DMS 273 (cell line): Measurements from ENCODE around the gene RNF151.

ENCODE experiments used
- DNase-seq: peaks from one replicate; lab custom pipeline; 2025; ENCODE audit not compliant: unreplicated experiment; lab: John Stamatoyannopoulos, UW

Gene RNF151

DNA sequence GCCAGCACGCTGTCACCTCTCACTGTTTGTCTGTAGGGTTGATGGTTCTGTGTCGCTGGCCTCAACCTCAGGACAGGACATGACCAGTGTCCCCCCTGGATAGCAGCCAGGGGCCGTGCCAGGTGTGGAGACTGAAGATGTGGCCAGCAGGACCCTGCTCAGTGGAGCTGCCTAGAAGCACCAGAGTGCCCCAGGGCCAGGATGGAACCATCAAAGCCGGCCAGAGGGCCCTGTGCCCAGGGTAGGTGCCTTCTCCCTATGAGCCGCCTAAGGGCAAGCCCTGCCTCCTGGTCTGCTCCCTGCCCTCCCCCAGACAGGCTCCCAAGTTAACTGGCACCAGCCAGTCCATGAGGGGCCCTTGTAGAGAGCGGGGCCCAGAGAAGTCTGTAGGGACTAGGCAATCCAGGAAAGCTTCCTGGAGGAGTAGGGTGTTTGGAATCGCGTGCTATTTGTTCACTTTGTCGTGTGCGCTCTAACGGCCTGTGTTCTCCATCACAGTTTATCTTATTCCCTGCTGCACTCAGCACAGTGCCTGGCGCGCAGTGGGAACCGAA is 7.9 kb upstream of the RNF151 start:
- no peak for DNase-seq

DNA sequence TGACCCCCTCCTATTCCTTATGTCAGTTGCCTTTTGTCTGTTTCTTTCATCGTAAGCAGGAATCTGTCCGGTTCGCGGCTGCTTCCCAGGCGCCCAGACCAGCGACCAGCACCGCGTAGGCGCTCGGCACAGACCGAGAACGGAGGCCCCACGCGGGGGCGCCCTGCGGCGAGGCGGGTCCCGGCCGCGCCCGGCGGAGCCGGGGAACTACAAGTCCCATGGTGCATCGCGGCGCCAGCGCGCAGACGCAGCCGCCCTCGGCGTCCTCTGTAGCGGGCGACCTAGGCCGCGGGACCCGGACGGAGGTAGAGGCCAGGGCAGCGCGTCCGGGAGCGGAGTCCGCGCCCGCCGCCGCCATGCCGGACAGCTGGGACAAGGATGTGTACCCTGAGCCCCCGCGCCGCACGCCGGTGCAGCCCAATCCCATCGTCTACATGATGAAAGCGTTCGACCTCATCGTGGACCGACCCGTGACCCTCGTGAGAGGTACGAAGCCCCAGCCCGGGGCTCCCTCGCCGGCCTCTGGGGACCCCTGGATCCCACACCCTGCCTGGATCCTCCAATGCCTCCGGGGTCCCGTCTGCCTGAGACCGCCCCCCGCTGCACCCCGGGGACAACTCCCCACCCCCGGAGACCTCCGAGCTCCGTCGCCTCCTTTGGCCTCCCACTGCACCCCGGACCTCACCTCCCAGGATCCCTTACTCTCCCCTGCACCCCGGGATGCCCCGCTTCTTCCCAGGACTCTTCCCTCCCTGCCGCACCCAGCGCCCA is 7.2 kb upstream of the RNF151 start, which contains the start of gene NDUFB10:
Gene NDUFB10 (plus strand): TSS at position 270 of the 771 bp plus-strand sequence. CDS start 87 bp downstream, at position 357.
- DNase-seq = peak; percentile 98

DNA sequence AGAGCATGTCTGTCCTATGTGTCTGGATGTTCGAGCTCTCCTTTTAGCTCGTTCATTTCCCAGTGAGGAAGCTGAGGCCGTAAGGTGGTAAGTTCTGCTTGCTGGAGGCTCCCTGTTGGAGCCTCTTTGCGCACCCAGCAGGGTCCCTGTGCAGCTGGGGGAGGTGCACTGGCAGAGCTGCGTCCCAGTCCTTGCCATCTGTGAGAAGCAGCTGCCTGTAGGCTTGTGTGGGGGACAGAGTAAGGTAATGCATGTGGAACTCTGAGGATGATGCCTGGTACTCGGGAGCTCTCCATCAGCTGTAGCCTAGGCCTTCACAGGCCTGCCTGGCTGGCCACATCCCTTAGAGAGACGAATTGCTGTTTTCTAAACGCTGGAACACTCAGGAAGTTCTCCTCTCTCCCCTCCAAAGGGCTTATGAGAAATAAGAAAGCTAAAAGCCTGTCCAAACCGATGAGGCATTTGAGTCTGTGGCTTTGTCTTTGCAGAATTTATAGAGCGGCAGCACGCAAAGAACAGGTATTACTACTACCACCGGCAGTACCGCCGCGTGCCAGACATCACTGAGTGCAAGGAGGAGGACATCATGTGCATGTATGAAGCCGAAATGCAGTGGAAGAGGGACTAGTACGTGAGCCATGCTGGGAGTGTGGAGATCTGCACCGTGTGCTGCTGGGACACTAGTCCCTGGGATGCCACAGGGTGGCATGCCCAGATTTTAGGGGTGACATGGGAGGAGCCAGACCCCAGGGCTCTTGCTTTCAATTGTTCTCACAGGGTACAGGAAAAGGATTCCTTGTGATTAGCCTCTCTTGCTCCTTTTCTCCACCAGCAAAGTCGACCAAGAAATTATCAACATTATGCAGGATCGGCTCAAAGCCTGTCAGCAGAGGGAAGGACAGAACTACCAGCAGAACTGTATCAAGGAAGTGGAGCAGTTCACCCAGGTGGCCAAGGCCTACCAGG is 5.7 kb upstream of the RNF151 start:
- DNase-seq = peak; percentile 96

DNA sequence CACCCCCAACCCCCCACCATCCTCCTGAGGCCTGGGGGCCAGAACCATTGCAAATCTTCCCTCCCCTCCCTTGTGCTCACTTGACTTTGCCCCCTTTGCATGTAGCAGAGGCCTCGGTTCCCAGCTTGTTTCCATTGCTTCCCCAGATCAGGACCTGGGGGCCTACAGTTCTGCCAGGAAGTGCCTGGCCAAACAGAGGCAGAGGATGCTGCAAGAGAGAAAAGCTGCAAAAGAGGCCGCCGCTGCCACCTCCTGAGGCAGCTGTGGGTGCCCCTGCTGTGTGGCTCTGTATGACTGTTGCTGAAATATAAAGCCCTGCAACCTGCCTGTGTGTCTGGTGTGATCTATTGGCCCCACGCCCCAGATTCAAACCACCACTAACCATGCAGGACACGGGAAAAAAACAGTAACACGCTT is 5.0 kb upstream of the RNF151 start:
- DNase-seq = peak; percentile 91

DNA sequence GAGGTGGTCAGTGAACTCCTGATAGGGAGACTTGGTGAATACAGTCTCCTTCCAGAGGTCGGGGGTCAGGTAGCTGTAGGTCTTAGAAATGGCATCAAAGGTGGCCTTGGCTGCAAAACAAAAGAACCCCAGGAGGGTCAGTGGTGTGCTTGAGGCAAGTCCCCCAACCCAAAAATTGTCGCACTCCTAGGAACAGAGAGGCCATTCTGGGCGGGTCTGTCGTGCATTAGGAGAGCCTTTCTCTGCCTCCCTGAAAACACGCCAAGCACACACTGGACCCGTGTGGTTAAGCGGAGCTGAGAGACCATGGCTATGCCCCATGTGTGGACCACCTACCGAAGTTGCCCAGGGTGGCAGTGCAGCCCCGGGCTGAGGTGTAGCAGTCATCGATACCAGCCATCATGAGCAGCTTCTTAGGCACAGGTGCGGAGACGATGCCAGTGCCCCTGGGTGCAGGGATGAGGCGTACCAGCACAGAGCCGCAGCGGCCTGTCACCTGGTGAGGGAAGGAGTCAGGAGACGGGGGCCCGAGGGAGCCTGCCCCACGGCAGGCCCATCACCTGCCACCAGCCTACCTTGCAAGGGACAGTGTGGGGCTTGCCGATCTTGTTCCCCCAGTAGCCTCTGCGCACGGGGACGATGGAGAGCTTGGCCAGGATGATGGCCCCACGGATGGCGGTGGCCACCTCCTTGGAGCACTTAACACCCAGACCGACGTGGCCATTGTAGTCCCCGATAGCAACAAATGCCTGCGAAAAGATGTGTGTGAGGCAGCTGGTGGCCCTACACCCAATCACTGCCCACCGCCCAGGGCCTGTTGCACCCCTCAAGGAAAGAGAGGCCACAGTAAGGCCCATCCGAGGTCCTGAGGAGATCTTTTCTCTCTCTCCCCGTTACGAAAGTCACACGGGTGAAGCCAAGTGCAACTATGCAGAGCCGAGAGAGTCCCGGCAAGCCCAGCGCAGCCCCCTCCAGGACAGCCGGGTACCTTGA is 4.2 kb upstream of the RNF151 start:
- peak; percentile 52 for DNase-seq

DNA sequence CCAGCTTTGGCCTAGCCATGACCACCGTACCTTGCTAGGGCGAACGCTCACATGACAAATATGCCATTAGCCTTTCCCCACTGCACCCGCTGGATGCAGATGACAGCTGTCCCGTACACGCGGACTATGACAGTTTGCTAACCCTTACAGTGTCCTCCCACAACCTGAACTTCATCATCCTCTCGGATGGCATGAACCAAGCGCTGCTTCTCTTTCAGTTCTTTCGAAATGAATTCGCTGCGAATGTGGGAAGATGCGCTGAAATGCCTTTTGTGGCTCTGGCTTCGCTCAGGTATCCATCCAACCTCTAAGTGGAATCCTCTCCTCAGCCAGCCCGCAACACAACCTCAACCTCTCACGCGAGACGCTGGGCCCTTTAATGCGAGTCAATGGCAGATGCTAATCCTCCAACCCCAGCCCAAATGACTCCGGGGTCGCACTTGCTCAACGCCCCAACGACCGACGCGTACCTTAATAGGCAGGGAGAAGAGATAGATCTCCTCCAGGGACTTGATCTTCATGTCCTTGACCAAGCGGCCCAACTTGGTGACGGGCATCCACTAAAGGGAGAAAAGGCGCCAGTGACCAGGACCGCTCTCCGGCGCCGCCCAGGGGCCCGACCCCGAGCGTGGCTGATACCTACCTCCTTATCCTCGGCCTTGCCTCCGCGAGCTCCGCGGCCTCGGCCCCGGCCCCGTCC is 2.7 kb upstream of the RNF151 start:
- peak; percentile 68 for DNase-seq

DNA sequence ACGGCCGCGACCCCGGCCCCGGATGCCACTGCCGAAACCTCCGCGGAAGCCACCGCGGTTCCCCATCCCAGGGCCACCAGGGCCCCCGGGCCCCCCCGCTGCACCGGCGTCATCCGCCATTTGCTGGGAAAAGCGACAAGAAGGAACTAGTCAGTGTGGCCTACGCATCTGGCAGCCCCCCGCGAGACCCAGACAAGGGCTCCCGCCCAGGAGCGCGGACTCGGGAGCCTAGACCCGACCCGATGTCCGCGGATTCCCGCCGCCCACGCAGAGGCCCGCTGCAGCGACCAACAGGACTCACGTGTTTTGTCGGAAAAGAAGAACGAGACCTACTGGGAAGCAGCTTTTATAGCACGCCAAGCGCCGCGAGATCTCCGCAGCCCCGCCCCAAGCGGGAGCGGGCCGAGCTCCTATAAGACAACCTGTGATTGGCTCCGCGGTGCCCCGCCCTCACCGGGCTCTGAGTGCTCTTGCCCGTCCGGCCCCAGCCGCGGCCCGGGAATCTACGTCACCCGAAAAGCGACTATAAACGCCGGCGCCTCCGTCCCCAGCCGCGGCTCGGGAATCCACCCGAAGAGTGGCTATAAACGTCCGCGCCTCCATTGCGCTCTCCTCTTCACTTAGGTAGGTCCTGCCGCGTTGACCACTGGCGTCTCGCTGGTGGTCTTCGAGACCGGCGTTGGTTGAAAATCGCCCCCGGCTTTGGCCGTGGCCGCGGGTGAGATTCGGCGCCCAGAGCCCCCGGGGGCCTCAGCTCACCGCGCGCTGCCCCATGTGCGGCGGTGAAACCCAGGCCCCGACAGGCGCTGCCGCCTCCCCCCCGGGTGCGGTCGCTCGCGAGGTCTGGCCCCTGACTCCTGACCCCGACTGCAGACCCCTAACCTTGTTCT is 1.9 kb upstream of the RNF151 start, which contains the start of gene RPS2:
Gene RPS2 (minus strand): TSS at position 321 of the 890 bp plus-strand sequence. CDS start 201 bp downstream, at position 120.
- DNase-seq = peak; percentile 99

DNA sequence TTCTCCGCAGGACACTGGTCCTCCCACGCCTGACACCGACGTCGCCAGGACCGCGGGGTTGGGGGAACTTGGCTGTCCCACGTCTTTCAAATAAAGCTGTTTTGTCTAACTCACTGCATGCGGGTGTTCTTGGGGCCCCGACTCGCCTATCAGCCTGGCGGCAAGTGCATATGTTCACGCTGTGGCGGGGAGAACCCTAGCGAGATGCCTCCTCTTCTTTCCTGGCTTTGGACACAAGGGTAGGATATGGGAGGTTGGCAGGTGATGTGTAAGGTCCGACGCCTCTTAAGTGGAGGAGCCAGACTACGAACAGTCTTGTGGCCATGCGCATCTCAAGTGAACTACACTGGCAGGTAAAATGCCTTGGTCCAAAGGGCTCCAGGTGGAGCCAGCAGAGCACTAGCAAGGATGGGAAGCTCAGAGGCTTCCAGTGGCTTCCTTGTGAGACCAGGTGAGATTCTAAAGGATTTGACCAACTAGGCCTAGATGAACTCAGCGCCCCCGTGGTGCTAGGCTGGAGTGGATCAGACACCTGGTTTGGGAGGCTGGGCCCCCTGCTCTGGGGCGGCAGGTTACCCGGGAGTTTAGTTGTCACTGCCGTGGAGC is 1.2 kb upstream of the RNF151 start:
- DNase-seq = peak; percentile 55

DNA sequence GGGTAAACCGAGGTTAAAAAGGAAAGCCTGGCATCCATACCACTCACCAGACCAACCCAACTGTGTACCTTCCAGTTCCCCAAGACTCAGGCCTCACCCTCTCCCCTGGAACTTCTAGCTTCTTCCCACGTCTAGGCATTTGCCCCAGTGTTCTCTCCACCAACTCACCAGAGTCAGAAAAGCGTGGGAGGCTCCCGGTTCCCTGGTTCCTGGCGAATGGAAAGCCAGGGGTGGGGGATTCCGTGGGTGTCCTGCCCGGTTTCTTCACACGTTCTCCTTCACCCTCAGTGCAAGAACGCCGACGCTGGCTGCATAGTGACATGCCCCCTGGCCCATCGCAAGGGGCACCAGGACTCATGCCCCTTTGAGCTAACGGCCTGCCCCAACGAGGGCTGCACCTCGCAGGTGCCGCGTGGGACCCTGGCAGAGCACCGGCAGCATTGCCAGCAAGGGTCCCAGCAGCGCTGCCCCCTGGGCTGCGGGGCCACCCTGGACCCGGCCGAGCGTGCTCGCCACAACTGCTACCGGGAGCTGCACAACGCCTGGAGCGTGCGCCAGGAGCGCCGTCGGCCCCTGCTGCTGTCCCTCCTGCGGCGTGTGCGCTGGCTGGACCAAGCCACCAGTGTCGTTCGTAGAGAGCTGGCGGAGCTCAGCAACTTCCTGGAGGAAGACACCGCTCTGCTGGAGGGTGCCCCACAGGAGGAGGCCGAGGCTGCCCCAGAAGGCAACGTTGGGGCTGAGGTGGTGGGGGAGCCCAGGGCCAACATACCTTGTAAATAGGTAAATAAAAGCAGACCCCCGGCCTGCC is 1.7 kb downstream of the RNF151 start:
- DNase-seq = no peak

DNA sequence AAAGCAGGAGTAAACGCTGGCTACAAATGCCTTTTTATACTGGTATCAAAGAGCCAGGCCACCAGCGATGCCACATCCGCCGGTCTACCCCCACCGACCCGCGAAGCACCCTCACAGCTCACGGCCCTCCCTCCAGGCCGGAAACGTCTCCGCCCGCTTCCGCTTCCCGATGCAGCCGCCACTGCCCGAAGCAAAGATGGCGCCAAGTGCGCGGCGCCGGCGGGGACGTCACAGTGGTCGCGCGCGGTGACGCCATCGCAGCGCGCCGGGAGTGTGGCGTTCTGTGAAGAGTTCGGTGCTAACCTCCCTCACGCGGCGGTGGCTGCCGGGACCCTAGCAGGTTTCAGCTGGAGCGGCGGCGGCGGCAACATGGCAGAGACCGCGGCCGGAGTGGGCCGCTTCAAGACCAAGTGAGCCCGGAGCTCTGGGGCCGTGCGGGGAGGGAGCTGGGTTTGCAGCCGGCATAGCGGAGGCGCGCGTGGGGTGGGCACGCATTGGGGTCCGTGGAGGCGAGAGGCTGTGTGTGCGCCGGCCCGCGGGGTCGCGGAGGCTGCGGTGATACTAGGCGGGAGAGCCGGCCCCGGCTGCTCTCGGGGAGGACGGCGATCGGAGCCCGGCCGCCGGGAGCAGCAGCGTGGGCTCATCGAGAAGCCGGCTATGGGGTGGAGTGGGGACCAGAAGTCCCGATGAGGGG is 5.3 kb downstream of the RNF151 start, which contains the start of gene TBL3:
Gene TBL3 (plus strand): TSS at position 258 of the 694 bp plus-strand sequence. CDS start 112 bp downstream, at position 370.
- DNase-seq = peak; percentile 98

DNA sequence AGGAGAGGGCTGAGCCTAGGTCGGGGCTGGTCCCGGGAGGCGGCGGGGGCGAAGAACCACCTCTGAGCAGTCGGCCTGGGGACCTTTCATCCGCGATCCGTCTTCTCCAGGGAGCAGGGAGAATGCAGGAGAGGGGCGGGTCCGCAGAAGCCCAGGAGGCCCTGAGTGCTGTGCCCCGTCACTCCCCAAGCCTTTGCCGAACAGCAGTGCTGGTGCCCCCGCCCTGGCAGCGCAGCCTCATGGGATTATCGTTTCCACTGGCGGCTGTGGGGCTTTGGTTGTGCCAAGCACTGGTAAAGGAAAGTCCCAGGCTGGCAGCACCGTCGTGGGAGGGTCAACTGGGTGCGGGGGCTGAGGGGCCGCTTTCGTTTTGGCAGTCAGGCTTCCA is 5.8 kb downstream of the RNF151 start:
- peak; percentile 68 for DNase-seq

DNA sequence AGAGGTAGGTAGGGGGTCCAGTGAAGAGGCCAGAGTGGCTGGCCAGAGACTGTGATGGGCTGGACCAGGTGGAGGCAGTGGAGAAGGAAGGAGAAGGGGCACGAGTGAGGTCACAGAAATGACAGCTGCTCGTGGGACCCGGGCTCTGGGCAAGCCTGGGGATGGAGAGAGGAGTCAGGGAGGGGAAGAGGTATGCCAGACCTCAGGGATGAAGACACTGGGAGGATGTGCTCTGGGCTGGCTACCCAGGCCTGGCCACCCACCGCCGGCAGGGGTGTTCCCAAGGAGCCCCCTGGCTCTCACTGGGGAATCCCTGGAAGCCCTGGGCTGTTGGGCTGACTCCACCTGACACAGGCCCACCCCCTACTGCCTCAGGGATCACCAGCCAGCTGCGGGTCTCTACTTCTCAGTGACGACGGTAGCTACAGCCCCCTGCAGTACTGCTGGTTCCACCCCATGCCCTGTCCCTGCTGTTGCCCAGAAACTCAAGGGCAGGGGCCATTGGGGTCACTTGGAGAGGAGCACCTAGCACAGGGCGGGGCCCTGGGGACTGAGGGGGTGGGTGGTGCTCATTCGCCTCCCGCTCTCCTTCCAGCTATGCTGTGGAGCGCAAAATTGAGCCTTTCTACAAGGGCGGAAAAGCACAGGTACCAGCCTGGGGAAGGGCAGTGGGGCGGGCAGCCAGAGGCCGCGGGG is 7.0 kb downstream of the RNF151 start:
- no peak for DNase-seq

DNA sequence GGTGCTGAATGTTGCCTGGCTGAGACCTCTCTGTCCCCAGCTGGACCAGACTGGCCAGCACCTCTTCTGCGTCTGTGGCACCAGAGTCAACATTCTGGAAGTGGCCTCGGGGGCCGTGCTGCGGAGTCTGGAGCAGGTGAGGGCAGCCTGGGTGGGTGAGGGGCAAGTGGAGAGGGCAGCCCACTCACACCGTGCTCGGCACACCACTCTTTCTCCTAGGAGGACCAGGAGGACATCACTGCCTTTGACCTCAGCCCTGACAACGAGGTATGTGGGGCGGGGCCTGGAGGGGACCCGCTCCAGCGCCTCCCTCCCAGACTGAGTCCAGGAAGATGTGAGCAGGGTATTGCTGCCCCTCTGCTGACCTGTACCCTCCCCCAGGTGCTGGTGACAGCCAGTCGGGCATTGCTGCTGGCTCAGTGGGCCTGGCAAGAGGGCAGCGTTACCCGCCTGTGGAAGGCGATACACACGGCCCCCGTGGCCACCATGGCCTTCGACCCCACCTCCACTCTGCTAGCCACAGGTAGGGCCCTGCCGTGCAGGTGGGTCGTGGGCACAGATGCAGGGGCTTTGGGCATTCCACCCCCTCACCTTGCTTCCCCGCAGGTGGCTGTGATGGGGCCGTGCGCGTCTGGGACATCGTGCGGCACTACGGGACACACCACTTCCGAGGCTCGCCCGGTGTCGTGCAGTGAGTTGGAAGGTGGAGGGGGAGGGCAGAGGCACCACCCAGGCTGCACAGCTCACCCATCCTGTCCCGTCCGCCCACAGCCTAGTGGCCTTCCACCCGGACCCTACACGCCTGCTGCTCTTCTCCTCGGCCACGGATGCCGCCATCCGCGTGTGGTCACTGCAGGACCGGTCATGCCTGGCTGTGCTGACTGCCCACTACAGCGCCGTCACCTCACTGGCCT is 7.8 kb downstream of the RNF151 start:
- DNase-seq = no peak

DNA sequence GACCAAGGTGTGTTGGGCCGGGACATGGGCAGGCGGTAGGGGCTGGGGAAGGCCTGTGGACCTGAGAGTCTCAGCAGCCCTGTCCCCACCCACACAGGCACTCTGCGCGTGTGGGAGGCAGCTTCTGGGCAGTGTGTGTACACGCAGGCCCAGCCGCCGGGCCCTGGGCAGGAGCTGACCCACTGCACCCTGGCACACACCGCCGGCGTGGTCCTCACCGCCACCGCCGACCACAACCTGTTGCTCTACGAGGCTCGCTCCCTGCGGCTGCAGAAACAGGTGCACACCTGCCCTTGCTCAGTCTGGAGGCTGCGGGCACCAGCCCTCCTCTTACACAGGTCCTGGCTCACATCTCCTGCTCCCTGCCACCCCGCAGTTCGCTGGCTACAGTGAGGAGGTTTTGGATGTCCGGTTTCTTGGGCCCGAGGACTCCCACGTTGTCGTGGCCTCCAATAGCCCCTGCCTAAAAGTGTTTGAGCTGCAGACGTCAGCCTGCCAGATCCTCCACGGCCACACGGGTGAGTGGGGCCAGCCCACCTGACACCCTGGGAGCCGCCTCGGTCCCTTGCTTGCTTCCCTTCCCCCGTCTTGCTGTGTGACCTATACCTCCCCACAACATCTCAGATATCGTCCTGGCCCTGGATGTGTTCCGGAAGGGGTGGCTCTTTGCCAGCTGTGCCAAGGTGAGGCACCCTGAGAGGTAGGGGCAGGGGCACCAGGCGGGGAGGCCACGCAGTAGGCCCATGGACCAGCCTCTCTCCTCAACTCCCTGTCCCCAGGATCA is 9.0 kb downstream of the RNF151 start:
- DNase-seq = no peak
